ENCODE data around the gene MRPS6.

Gene MRPS6

GRCh38 chr21:34043333-34043732 lies 30.0 kb upstream of the MRPS6 start:
- no peak overlapping the region for H3K4me3 ChIP-seq (replicated peaks; ENCODE audit: insufficient read depth, low read length)
- no peaks in the 10 kb centered on the region for H3K27me3 ChIP-seq (ENCODE audit: insufficient read depth, poor library complexity, severe bottlenecking)

GRCh38 chr21:34046917-34047316 lies 26.5 kb upstream of the MRPS6 start:
- no peak overlapping the region for H3K4me3 ChIP-seq (replicated peaks; ENCODE audit: insufficient read depth, low read length)
- TF ChIP-seq GABPA (IDR thresholded peaks at IDR 0.05; ENCODE audit: low read depth) (no peak), CTCF (IDR thresholded peaks at IDR 0.05; ENCODE audit: insufficient read depth, low read length) (no peak), REST (IDR thresholded peaks at IDR 0.05; ENCODE audit: insufficient replicate concordance, low read depth) (no peak), SPI1 (IDR thresholded peaks at IDR 0.05; ENCODE audit: borderline replicate concordance, low read depth) (no peak), POLR2AphosphoS5 (IDR thresholded peaks at IDR 0.05; ENCODE audit: low read depth) (no peak)
- no peak for DNase-seq (ENCODE audit: low read depth in 1 of 2, low spot score in 1 of 2)
- H3K27ac ChIP-seq (replicated peaks): no peak overlapping the region
- no peaks in the 10 kb centered on the region for H3K27me3 ChIP-seq (ENCODE audit: insufficient read depth, poor library complexity, severe bottlenecking)

More at GRCh38 chr21:34043333-34043732, 30.0 kb upstream of the MRPS6 start:
- no peak overlapping the region for H3K27ac ChIP-seq (replicated peaks)
- no peak for DNase-seq (ENCODE audit: low read depth in 1 of 2, low spot score in 1 of 2)
- TF ChIP-seq GABPA (IDR thresholded peaks at IDR 0.05; ENCODE audit: low read depth) (no peak), REST (IDR thresholded peaks at IDR 0.05; ENCODE audit: insufficient replicate concordance, low read depth) (no peak), POLR2AphosphoS5 (IDR thresholded peaks at IDR 0.05; ENCODE audit: low read depth) (no peak), SPI1 (IDR thresholded peaks at IDR 0.05; ENCODE audit: borderline replicate concordance, low read depth) (no peak), CTCF (IDR thresholded peaks at IDR 0.05; ENCODE audit: insufficient read depth, low read length) (no peak)

- TF ChIP-seq REST (IDR thresholded peaks at IDR 0.05; ENCODE audit: insufficient replicate concordance, low read depth) (no peak), SPI1 (IDR thresholded peaks at IDR 0.05; ENCODE audit: borderline replicate concordance, low read depth) (no peak), POLR2AphosphoS5 (IDR thresholded peaks at IDR 0.05; ENCODE audit: low read depth) (no peak), CTCF (IDR thresholded peaks at IDR 0.05; ENCODE audit: insufficient read depth, low read length) (no peak), GABPA (IDR thresholded peaks at IDR 0.05; ENCODE audit: low read depth) (no peak)
- H3K27me3 ChIP-seq (ENCODE audit: insufficient read depth, poor library complexity, severe bottlenecking): no peaks in the 10 kb centered on the region
- H3K27ac ChIP-seq (replicated peaks): no peak overlapping the region
- no peak overlapping the region for H3K4me3 ChIP-seq (replicated peaks; ENCODE audit: insufficient read depth, low read length)
- DNase-seq (ENCODE audit: low read depth in 1 of 2, low spot score in 1 of 2): no peak
Measured at GRCh38 chr21:34047835-34048234, 25.5 kb upstream of the MRPS6 start.
